Stimulated activated CD8-positive, alpha-beta memory T cell treated with anti-CD3 and anti-CD28 coated beads, Interleukin-12 subunit alpha, Interleukin-12 subunit beta, amount 100 ng/mL, for 1 hour (primary cell): ENCODE results near the gene TCEAL7.
"Not testable (repeated sequence)": the region's sequence is repeated elsewhere in the genome, so short reads cannot be mapped to it uniquely, and the experiment has no call there.

ENCODE experiments used
- DNase-seq: peaks from one replicate; pipeline ENCODE4 v3.0.0-alpha.2; 2020; ENCODE audit warnings: low read depth

Gene TCEAL7, protein sequence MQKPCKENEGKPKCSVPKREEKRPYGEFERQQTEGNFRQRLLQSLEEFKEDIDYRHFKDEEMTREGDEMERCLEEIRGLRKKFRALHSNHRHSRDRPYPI

DNA sequence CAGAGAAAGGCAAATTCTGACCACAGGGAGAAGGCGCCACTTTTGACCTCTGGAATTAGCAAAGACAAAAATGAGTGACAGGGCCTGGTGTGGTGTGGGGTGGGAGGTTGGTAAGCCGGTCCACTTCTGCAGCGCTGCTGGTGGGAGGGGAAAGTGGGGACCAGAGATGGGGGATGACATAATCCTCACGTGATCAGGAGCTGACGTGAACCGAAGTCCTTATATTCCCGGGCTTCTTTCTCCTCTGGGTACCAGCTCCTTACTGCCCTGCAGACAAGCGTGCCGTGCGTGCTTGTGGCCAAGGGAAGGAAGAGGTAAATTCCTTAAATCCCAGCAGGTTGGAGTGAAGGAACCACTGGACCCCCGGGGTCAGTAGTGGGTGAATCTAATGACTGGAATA lies at the start of gene TCEAL7:
Gene TCEAL7 (plus strand): TSS at position 249 of the 400 bp plus-strand sequence. CDS start 1,165 bp downstream, outside the sequence.
- DNase-seq, result no peak

DNA sequence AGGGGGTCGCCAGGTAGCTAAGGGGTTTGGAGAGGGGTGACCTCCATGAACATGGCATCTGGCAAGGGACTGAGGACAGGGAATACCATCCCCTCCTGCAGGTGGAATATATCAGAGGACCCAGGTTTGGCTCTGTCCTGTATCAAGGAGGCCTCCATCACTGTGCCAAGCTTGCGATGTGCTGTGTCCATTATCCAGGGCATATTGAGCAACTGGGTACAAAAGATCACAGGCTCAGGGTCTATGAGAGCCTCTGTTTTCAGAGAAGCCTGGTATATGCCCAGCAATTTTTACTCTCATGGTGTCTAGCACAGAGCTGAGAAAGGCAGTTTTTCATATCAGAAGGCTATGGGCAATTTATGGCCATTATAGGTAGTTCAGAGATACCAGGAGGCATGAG lies 36.9 kb upstream of the TCEAL7 start:
- no peak for DNase-seq

DNA sequence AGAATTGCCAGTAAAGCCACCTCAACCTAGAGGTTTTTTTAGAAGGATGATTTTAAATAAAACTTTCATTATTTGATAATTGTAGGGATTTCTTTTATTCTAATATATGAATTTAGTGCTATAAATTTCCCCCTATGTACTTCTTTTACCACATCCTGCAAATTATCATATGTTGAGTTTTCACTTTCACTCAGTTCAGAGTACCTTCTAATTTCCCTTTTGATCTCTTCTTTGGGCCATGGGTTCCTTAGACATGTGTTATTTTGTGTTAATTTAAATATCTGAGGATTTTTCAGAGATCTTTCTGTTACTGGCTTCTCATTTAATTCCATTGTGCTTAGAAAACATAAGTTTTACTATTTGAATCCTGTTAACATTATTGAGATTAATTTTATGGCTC lies 25.3 kb upstream of the TCEAL7 start:
- DNase-seq, result no peak

DNA sequence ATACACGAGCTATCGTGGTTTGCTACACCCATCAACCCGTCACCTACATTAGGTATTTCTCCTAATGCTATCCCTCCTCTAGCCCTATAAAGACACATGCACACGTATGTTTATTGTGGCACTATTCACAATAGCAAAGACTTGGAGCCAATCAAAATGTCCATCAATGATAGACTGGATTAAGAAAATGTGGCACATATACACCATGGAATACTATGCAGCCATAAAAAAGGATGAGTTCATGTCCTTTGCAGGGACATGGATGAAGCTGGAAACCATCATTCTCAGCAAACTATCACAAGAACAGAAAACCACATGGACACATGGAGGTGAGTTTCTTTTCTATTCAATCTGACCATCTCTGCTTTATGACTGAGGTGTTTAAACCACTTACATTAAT lies 24.4 kb upstream of the TCEAL7 start:
- DNase-seq, result not testable (repeated sequence)

DNA sequence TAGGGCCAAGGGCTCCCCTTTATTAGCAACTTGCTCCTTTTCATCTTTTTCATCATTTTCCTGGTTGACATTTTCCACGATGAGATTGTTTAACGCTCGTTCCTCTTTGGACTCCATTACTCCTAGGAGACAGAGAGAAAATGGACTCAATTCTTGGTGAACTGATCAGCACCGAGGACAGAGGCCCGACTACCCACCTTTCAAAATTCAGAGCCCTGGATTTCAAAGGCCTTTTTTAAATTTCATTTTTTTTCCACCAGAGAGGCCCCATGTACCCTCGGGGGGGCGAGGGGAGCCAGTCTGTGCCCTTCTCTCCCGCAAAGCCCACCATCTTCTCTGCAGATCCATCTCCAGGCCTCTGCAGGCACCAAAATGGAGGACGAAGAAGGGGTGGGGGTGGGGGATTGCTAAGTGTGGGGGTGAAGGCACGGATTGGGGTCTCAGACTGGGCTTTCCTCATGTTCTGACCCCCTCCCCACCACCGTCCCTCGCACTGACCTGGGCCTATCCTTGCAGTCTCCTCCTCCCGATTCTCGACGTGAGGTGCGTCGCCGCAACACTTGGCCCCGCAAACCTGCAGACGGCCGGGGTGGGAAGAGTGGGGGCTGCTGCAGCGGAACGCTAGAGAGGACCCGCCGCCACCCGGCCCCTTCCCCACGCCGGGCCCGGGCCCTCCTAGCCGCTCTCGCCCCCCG lies 20.0 kb upstream of the TCEAL7 start:
- no peak for DNase-seq

DNA sequence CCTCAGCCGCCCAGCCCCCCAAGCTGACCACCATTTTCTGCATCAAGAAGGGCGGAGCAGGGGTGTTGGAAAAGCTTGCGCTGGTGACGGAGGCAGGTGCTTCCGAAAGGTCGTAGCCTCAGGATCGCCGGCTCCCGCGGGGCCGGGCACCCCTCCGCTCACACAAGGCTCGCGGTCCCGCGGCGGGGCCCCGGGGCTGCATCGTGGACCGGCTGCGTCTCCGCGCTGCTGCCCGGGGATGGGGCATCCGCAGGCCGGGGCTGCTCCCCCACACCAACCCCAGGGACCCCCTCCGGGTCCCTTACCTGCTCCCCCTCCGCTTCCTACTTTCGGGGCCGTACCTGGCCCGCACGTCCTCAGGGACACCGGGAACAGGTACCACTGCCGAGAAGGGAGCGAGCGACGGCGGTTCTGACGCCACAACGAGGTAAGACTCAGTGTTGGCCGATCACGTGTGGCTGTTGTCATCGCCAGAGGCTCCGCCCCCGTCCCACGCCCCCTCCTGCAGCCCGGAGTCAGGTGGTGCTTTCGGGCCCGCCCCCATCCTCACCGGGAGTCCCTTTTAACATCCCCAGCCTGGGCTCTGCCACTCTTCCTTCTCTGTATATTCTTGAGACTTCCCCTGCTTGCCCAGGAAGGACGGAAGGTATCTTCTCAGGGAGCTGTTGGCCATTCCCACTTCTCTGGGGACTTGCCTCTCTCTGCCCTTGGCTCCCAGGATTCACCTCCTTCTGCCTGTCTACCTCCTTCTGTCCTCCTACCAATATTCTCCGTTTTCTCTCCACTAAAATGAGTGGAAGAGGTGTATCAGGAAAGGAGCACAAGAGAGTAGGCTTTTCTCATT lies 19.3 kb upstream of the TCEAL7 start, which contains the start of gene BEX2:
Gene BEX2 (minus strand): TSS at position 436 of the 844 bp plus-strand sequence. CDS start 1,014 bp downstream, outside the sequence.
- DNase-seq, result peak; percentile 69

DNA sequence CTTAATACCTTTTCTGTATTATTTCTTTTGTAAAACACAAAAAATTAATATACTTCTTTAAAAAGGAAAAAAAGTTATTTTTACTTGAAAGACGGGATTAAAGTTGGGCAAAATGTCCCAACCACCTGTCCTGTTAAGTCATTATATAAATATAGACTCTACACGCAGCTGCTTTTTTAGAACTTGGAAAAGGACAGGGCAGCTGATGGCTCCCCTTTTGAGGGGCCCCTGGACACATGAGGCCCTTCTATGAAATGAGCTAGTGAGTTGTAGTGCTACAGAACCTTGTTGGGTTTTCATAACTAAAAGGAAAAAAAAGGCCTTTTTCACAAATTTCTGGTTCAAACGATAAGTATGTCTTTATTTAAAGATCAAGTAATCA lies 18.6 kb upstream of the TCEAL7 start:
- DNase-seq, result no peak

DNA sequence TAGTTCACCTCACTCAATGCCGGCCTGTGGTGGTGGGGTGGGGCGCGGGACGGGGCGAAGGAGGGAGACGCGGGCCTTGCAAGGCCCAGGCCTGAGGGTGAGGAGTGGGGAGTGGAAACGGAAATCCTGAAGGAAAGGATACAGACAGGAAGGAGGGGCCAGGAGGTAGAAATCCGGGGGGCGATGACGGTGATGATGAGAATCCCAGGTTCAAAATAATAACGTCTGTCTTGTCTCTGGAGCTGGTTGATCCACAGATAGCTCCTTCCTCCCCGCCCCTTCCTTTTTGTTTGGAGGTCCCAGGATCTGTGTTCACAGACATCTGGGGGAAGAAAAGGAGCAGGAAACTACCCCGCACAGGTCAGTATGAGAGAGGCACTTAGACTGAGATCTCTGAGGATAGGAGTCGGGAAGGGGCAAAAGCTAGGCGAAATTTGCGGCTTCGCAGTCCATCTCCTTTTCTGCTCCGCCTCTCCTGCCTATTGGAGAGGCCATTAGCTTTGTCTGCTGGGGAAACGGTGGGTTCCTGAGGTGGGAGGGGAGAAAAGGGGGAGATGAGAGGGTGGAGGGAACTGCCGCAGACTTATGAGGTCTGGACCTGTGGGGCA lies 746 bp downstream of the TCEAL7 start:
- DNase-seq, result no peak

DNA sequence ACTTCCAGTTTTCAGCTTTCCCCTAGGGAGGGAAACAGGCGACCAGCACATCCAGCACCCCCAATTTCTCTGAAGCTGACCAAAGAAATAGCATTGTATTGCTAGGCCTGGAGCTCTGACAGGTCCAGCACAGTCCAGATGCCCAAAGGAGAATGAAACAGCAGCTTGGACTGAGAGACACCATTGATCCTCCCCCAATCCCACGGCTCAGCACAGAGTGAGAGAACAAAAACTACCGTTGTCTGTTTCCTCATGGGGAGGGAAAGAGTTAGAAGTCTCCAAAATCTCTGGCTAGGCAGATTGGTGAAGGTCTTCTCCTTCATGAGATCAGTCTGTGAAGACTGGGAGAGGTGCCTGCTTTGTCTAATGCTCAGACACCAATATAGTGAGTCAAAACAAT lies 8.6 kb downstream of the TCEAL7 start:
- no peak for DNase-seq

DNA sequence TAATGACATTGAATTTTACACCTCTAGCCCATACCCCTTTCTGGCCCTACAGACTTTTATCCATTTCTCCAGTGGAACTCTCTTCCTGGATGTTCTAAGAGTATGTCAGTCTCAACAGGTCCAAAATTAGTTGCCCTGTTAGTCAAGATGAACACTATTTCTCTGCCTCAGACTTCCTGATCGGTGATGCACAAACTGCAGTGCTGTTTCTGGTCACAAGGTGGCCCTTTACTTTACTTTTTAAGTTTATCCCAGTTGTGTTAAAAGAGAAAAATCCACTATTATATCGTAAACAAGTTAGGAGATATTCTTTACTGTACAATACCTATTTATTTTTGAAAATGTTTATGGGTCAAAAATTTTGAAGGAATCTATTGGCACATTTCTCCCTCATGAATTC lies 13.1 kb downstream of the TCEAL7 start:
- peak; percentile 17 for DNase-seq

DNA sequence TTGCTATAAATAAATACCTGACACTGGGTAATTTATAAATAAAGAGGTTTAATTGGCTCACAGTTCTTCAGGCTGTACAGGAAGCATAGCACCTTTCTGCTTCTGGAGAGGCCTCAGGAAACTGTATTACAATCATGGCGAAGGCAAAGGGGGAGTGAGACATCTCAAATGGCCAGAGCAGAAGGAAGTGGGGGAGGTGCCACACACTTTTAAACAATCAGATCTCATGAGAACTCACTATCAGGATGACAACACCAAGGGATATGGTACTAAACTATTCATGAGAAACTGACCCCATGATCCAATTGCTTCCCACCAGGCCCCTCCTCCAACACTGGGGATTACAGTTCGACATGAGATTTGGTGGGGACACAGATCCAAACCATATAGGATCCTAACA lies 14.6 kb downstream of the TCEAL7 start:
- DNase-seq, result no peak

DNA sequence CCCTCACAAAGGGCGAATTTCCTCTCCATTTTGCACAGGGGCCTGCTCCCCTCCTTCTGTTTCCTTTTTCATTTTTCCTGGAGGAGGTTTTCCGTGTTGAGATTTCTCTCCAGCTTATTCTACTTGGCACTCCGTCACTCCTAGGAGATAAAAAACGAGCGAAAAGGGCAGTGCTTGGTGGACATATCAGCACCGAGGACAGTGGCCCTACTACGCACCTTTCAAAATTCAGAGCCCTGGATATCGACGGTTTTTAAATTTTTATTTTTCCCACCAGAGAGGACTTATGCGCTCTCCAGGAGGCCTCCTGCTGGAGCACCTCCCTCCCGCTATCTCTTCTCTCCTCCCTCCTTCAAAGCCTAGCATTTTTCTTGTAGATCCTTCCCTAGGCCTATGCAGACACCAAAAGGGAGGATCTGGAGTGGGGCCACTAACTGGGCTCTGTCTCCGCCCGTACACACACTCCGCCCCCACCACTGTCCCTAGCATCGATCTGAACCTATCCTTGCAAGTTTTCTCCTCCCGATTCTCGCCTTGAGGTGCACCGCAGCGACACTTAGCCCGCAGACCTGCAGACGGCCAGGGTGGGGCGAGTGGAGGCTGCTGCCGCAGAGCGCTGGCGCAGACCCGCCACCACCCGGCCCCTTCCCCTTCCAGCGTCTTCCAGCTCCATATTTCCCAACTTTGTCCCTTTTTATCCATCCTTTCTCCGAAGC lies 17.8 kb downstream of the TCEAL7 start:
- no peak for DNase-seq

DNA sequence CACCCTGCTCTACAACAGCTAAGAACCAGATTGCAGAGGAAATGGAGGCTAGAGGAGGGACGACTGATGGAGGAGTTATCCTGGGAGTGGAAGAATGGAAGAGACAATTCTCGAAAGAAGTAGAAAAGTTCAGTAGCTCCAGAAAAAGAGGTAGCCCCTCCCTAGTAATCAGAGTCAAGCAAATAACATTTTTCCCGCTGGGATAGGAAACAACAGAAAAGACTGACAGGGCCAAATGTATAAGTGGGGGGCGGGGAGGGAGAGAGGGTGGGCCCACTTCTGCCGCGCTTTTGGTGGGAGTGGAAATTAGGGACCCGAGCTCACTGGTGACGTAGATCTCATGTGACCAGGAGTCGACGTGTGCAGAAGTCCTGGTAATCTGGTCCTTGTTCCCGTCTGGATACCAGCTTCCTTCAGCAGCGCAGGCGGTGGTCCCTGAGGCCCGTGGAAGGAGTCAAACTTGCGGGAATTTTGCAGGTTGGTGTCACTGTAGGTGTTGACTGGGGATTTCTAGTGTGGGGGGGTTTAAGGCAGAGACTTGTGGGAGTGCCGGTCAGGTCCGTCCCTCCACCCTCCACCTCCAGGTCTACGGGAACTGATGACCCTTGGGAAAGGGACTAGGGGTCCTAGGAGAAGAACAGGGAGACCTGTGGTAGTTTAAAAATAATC lies 26.2 kb downstream of the TCEAL7 start, which contains the start of gene TCEAL9:
Gene TCEAL9 (plus strand): TSS at position 377 of the 669 bp plus-strand sequence. CDS start 1,179 bp downstream, outside the sequence.
- no peak for DNase-seq

DNA sequence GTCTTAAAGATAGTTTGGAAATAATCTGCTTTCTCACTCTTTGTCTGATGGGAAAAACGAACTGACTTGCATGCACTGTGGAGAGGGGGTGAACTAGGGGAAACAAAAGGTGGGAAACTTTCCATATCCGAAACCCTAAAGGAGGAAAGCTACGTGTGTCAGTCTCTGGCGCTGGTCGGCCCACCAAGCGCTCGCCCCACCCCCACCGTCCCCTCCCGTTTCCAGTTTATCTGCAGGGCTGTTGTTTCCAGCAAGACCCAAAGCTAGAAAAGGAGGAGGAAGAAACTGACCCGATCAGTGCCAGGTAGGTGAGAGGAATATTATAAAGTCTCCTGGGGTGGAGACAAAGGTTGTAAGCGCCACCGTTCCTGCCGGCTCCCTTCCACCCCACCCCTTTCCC lies 26.8 kb downstream of the TCEAL7 start:
- DNase-seq, result no peak

DNA sequence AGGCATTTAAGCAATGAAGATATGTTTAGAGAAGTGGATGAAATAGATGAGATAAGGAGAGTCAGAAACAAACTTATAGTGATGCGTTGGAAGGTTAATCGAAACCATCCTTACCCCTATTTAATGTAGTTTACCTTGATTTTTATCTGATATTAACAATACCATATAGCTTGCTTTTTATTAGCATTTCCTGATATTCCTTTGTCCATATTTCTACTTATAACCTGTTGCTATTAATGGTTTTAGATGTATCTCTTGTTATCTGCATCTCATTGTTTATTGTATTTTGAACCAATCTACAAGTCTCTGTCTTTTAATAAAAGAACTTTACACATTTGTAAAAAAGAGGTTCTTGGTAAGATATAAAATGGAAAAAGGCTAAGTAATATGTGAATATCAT lies 27.8 kb downstream of the TCEAL7 start:
- no peak for DNase-seq

DNA sequence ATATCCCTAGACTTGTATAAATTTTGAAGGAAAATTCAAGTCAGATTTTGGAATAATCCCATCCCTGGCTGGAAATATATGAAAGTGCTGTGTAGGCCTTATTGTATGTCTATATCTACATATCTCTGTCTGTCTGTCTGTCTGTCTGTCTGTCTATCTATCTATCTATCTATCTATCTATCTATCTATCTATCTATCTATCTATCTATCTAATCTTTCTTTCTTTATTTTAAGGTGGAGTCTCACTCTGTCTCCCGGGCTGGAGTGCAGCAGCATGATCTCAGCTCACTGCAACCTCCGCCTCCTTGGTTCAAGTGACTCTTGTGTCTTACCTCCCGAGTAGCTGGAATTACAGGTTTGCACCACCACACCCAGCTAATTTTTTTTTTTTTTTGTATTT lies 29.6 kb downstream of the TCEAL7 start:
- not testable (repeated sequence) for DNase-seq

DNA sequence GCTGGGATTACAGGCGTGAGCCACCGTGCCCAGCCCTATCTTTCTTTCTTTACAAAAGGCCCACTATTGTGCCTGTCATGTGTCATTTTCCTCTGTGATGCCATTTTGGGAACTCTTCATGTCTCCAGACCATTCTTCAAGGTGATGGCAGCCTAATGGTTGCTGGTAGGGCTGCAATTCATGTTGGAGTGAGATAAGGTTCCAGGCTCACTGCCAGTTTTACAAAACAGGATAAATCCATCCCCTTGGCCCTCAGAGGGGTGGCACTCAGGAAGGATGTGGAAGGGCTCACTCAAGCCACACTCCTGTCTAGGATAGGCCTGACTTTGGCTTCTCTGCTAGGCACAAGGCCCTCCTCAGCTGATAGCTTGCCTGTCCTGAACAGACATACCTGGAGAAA lies 30.1 kb downstream of the TCEAL7 start:
- DNase-seq, result no peak

DNA sequence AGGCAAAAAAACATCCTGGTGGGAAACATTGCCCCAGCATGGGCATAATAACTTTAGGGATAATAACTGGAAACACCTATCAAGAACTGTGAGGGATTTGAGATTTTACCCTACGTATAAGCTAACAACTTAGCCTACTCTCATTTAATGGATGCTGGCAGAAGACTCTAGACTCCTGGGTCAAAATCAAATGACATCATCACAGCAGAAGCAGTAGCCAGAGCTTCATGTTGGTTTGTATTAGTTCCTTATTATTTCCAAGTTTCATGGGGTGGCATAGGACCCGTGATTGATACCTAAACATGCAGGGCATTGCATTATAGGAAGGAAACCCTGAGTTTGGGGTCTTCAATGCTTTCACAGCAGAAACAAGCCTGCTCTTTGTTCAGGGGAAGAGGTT lies 30.9 kb downstream of the TCEAL7 start:
- no peak for DNase-seq

DNA sequence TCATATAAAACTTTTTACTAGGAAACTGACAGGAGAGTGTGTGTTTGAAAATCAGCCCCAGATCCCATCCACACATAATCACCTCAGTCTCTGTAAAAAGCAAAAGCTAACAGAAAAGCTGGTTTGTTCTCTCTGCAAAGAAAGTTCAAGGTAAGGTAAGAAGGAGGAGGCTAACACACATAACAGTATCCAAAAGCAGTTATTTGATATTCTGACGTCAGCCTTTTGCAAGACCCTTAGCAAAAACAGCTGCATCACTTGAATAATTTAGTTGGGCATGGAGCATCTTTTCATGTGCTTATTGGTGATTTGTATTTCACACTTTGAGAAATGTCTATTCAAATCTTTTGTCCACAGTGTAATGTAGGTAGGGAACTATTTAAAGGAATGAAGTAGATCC lies 31.8 kb downstream of the TCEAL7 start:
- DNase-seq, result no peak

DNA sequence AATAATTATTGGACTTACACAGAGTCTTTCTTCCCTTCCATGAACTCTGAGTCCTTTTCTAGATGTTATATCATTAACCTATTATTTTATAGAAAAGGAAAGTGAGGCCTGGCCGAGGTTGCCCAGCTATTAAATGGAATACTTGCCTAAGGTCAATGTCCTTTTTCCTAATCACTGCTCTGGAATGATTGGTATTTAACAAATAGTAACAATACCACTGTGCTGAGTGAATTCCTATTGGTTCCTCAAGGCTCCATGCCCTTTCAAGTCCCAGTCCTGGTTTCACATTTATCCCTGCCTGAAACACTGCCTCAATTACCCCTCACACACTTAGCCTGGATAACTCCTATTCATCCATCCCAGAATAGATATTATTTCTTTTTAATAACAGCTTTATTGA lies 32.4 kb downstream of the TCEAL7 start:
- no peak for DNase-seq

DNA sequence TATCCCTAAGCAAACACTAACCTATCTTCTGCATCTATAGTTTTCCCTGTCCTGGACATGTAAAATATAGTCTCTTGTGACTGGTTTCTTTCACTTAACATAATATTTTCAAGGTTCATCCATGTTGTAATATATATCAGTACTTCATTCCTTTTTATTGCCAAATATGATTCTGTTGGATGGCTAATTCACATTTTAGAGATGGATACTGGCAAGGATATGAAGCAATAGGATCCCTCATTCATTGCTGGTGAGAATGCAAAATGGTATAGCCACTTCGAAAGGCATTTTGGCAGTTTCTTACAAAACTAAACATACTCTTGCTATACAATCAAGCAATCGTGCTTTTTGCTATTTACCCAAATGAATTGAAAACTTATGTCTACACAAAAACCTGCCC lies 33.0 kb downstream of the TCEAL7 start:
- DNase-seq, result no peak
